ENCODE data around the gene GSG1L. TPM values are rescaled to one million over a fixed set of nuclear protein-coding genes. Genes with fewer than 3 reads are reported as not detected.

The GSG1L gene
- total and polyA plus RNA-seq, 2 experiments from 2014 or later, result not detected

DNA sequence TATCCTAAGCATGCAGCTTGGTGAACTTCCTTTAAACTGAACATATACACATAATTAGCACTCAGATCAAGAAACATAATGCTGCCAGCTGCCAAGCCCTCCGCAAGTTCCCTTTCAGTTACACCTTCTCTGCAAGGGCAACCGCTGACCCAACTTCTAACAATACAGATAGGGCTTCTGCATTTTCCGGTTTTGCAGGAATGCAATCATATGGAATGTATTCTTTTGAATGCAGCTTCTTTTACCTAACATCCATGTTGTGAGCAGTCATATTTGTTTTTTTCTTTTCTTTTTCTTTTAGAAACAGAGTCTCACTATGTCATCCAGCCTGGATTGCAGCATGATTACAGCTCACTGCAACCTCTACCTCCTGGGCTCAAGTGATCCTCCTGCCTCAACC lies 110.7 kb downstream of the GSG1L start:
- Histone ChIP-seq H3K79me2 (no peaks in the 10 kb centered on the region), H2AFZ (no peak overlapping the region), H3K27me3 (no peaks in the 10 kb centered on the region), H3K27ac (no peak overlapping the region), H3K36me3 (replicated peaks; ENCODE audit: insufficient read depth, low read depth) (no peaks in the 10 kb centered on the region), H3K4me1 (ENCODE audit: insufficient read depth) (no peaks in the 10 kb centered on the region), H3K9me3 (ENCODE audit: low read depth) (no peaks in the 10 kb centered on the region), H3K9me2 (replicated peaks; ENCODE audit: insufficient read depth) (no peaks in the 10 kb centered on the region), H3K4me3 (no peak overlapping the region), H4K20me1 (ENCODE audit: insufficient read depth, poor library complexity, severe bottlenecking) (no peaks in the 10 kb centered on the region), H3K4me2 (no peak overlapping the region)
- no peak for DNase-seq (ENCODE audit: low spot score)
- TF ChIP-seq EZH2phosphoT487 (IDR thresholded peaks at IDR 0.05; ENCODE audit: low read depth, severe bottlenecking, unreplicated experiment) (no peak), EZH2 (IDR thresholded peaks at IDR 0.05; ENCODE audit: borderline replicate concordance) (no peak)
- TF ChIP-seq, protein P1, sequence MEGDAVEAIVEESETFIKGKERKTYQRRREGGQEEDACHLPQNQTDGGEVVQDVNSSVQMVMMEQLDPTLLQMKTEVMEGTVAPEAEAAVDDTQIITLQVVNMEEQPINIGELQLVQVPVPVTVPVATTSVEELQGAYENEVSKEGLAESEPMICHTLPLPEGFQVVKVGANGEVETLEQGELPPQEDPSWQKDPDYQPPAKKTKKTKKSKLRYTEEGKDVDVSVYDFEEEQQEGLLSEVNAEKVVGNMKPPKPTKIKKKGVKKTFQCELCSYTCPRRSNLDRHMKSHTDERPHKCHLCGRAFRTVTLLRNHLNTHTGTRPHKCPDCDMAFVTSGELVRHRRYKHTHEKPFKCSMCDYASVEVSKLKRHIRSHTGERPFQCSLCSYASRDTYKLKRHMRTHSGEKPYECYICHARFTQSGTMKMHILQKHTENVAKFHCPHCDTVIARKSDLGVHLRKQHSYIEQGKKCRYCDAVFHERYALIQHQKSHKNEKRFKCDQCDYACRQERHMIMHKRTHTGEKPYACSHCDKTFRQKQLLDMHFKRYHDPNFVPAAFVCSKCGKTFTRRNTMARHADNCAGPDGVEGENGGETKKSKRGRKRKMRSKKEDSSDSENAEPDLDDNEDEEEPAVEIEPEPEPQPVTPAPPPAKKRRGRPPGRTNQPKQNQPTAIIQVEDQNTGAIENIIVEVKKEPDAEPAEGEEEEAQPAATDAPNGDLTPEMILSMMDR (IDR thresholded peaks at IDR 0.05; ENCODE audit: poor library complexity), result no peak
- WGBS (ENCODE audit: low lambda C conversion rate, missing lambda C conversion rate), result 85% methylated on average over 3 of the region's 3 CpGs

DNA sequence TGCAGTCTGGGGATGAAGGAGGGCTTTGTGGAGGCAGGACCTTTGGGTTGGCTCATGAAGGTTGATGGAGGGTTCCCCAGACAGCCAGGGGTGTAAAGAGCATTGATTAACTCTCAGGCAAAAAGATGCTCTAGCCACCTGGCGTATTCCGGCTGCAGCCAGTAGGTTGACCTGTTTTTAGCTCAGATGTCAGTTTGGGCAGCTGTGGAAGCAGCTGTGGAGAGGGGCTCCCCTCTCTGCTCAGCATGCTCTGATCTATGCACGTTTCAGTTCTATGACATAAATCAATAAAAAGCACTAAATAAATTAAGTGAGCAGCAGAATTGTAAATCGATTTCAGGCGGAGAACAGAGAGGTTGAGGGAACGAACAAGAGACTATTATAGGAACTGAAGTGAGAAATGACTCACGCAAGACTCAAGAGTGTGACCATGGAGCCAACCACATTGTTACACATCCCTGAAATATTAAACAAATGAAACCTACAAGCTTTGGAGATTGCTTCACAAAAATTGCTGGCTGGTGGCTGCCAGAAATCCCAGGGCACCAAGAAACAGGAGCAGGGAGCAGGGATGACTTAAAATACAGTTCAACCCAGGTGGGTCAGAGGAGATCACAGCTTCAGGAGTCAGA lies 111.9 kb downstream of the GSG1L start:
- Histone ChIP-seq H3K4me2 (no peak overlapping the region), H3K4me3 (no peak overlapping the region), H3K9me2 (replicated peaks; ENCODE audit: insufficient read depth) (no peaks in the 10 kb centered on the region), H4K20me1 (ENCODE audit: insufficient read depth, poor library complexity, severe bottlenecking) (no peaks in the 10 kb centered on the region), H3K4me1 (ENCODE audit: insufficient read depth) (no peaks in the 10 kb centered on the region), H3K9me3 (ENCODE audit: low read depth) (no peaks in the 10 kb centered on the region), H3K79me2 (no peaks in the 10 kb centered on the region), H3K36me3 (replicated peaks; ENCODE audit: insufficient read depth, low read depth) (no peaks in the 10 kb centered on the region), H3K27me3 (no peaks in the 10 kb centered on the region), H3K27ac (no peak overlapping the region), H2AFZ (no peak overlapping the region)
- TF ChIP-seq EZH2 (IDR thresholded peaks at IDR 0.05; ENCODE audit: borderline replicate concordance) (no peak), EZH2phosphoT487 (IDR thresholded peaks at IDR 0.05; ENCODE audit: low read depth, severe bottlenecking, unreplicated experiment) (no peak)
- TF ChIP-seq, protein P1 (IDR thresholded peaks at IDR 0.05; ENCODE audit: poor library complexity), result no peak
- DNase-seq (ENCODE audit: low spot score), result no peak
- WGBS (ENCODE audit: low lambda C conversion rate, missing lambda C conversion rate), result 81% methylated on average over 7 of the region's 7 CpGs

DNA sequence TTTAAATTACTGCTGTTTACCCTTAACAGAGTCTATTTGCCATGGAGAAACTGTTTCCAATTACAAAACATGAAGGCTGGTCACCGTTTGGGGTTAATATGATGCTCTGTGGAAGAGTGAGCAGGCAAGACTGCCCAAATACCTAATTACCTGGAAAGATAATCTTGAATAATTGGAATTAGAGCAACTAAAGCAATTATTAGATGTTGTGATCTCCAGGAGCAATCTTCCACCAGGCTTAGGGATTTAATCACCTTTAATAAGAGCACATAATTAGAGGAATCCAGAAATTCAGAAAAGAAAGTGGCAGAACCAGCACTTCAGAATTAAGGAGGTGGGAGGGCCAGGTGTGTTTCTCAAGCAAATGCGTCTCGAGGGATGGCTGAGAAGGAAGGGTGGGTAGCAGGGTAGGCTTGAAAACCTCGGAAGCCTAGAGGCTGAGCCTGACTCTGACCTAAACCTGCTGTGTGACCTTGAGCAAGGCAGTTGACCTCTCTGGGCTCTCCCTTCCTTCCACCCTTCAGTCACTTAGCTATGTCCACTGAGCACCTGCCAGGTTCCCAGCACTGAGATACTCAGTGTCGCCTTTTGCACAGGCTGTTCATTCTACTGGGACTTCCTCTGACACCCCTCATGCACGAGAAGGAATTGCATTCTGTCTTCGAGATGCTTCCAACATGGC lies 113.2 kb downstream of the GSG1L start:
- H3K9me3 ChIP-seq (ENCODE audit: low read depth), result no peaks in the 10 kb centered on the region
- no peak for DNase-seq (ENCODE audit: low spot score)
- H3K36me3 ChIP-seq (replicated peaks; ENCODE audit: insufficient read depth, low read depth), result no peaks in the 10 kb centered on the region
- no peak overlapping the region for H3K4me3 ChIP-seq
- no peaks in the 10 kb centered on the region for H3K79me2 ChIP-seq
- no peaks in the 10 kb centered on the region for H4K20me1 ChIP-seq (ENCODE audit: insufficient read depth, poor library complexity, severe bottlenecking)
- H3K4me1 ChIP-seq (ENCODE audit: insufficient read depth), result no peaks in the 10 kb centered on the region
- no peaks in the 10 kb centered on the region for H3K9me2 ChIP-seq (replicated peaks; ENCODE audit: insufficient read depth)
- H2AFZ ChIP-seq, result no peak overlapping the region
- no peak overlapping the region for H3K4me2 ChIP-seq
- H3K27me3 ChIP-seq, result no peaks in the 10 kb centered on the region
- WGBS (ENCODE audit: low lambda C conversion rate, missing lambda C conversion rate), result 84% methylated on average over 7 of the region's 7 CpGs
- TF ChIP-seq, protein P1 (IDR thresholded peaks at IDR 0.05; ENCODE audit: poor library complexity), result no peak
- TF ChIP-seq EZH2phosphoT487 (IDR thresholded peaks at IDR 0.05; ENCODE audit: low read depth, severe bottlenecking, unreplicated experiment), result no peak
- no peak for TF ChIP-seq EZH2 (IDR thresholded peaks at IDR 0.05; ENCODE audit: borderline replicate concordance)
- no peak overlapping the region for H3K27ac ChIP-seq
